ENCODE results near the gene MARVELD3.

The MARVELD3 gene

DNA sequence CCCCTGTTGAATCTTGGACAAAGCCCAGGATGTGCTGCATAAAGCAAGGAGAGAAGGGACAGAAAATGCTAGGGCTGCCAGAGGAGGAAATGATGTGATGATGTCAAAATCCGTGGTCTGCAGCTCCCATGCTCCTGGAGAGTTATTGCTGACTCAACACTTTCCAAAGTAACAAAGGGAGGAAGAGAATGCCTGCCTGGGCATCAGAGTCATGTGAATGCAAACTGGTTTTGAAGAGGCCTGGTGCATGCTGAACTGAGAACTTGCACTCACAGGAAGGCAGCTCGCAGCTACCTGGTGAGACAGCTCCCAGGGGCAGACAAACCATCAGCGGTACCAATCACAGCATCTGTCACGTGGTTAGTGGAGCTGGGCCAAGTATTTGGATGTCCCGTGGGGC, 2.8 kb downstream of the MARVELD3 start:
- no peak overlapping the region for H3K4me2 ChIP-seq (ENCODE audit: low read length)
- TF ChIP-seq EZH2 (IDR thresholded peaks at IDR 0.05; ENCODE audit: borderline replicate concordance, low read length) = no peak
- TF ChIP-seq, protein P1, sequence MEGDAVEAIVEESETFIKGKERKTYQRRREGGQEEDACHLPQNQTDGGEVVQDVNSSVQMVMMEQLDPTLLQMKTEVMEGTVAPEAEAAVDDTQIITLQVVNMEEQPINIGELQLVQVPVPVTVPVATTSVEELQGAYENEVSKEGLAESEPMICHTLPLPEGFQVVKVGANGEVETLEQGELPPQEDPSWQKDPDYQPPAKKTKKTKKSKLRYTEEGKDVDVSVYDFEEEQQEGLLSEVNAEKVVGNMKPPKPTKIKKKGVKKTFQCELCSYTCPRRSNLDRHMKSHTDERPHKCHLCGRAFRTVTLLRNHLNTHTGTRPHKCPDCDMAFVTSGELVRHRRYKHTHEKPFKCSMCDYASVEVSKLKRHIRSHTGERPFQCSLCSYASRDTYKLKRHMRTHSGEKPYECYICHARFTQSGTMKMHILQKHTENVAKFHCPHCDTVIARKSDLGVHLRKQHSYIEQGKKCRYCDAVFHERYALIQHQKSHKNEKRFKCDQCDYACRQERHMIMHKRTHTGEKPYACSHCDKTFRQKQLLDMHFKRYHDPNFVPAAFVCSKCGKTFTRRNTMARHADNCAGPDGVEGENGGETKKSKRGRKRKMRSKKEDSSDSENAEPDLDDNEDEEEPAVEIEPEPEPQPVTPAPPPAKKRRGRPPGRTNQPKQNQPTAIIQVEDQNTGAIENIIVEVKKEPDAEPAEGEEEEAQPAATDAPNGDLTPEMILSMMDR (IDR thresholded peaks at IDR 0.05; ENCODE audit: low read length) = no peak
- no peaks in the 10 kb centered on the region for H3K4me1 ChIP-seq (ENCODE audit: insufficient read depth, low read length, severe bottlenecking)
- H3K27ac ChIP-seq (ENCODE audit: low read depth, low read length, poor library complexity, severe bottlenecking) = no peak overlapping the region
- no peaks in the 10 kb centered on the region for H3K36me3 ChIP-seq (ENCODE audit: insufficient read depth, low read length)
- no peak overlapping the region for H3K4me3 ChIP-seq (ENCODE audit: low read depth, low read length, poor library complexity, severe bottlenecking)
- H3K9me3 ChIP-seq (ENCODE audit: low read length) = no peaks in the 10 kb centered on the region
- no peaks in the 10 kb centered on the region for H3K9me2 ChIP-seq (ENCODE audit: low read depth, low read length)
- H4K20me1 ChIP-seq (ENCODE audit: insufficient read depth, low read length) = no peaks in the 10 kb centered on the region
- no peaks in the 10 kb centered on the region for H3F3A ChIP-seq (ENCODE audit: insufficient read depth, low read length)
- H3K9ac ChIP-seq (ENCODE audit: low read length) = no peak overlapping the region
- H2AFZ ChIP-seq (ENCODE audit: low read length) = no peak overlapping the region
- H3K27me3 ChIP-seq (ENCODE audit: insufficient read depth, low read length) = no peaks in the 10 kb centered on the region
- H3K79me2 ChIP-seq (ENCODE audit: insufficient read depth, low read length) = no peaks in the 10 kb centered on the region

DNA sequence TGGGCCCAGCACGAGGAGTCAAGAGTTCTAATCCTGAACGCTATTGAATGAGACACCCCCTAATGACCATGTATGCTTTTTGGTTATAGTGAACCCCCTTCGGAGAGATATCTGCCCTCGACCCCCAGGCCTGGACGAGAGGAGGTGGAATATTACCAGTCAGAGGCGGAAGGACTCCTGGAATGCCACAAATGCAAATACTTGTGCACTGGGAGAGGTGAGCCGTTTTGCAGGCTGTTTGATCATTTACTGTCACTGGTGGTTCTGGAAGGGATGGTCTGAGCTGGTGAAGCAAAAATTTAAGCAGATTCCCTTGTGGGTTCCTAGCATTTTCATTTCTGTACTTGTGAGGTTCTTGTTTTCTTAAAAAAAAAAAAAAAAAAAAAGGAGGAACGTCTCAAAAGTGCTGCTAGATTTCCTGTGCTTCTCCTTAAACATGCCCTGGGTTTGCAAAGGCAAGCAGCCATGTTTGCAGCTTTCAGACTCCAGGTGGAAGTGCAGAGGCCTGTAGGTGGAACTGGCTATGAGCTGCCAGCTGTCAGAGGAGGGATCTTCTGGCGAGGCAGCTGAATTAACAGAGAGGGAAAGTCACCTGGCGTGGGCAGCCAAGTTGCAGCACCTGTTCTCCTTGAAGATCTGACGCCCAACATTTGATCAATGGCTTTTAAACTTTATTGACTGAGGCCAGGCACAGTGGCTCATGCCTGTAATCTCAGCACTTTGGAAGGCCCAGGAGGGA, 3.5 kb downstream of the MARVELD3 start:
- H3K4me1 ChIP-seq (ENCODE audit: insufficient read depth, low read length, severe bottlenecking) = no peaks in the 10 kb centered on the region
- no peaks in the 10 kb centered on the region for H3K9me2 ChIP-seq (ENCODE audit: low read depth, low read length)
- no peak overlapping the region for H3K4me2 ChIP-seq (ENCODE audit: low read length)
- TF ChIP-seq, protein P1 (IDR thresholded peaks at IDR 0.05; ENCODE audit: low read length) = no peak
- no peak for TF ChIP-seq EZH2 (IDR thresholded peaks at IDR 0.05; ENCODE audit: borderline replicate concordance, low read length)
- H3K27me3 ChIP-seq (ENCODE audit: insufficient read depth, low read length) = no peaks in the 10 kb centered on the region
- H3K9ac ChIP-seq (ENCODE audit: low read length) = no peak overlapping the region
- H3K27ac ChIP-seq (ENCODE audit: low read depth, low read length, poor library complexity, severe bottlenecking) = no peak overlapping the region
- H3K4me3 ChIP-seq (ENCODE audit: low read depth, low read length, poor library complexity, severe bottlenecking) = no peak overlapping the region
- H2AFZ ChIP-seq (ENCODE audit: low read length) = no peak overlapping the region
- H4K20me1 ChIP-seq (ENCODE audit: insufficient read depth, low read length) = no peaks in the 10 kb centered on the region
- H3K9me3 ChIP-seq (ENCODE audit: low read length) = no peaks in the 10 kb centered on the region
- no peaks in the 10 kb centered on the region for H3K79me2 ChIP-seq (ENCODE audit: insufficient read depth, low read length)
- no peaks in the 10 kb centered on the region for H3F3A ChIP-seq (ENCODE audit: insufficient read depth, low read length)
- H3K36me3 ChIP-seq (ENCODE audit: insufficient read depth, low read length) = no peaks in the 10 kb centered on the region

DNA sequence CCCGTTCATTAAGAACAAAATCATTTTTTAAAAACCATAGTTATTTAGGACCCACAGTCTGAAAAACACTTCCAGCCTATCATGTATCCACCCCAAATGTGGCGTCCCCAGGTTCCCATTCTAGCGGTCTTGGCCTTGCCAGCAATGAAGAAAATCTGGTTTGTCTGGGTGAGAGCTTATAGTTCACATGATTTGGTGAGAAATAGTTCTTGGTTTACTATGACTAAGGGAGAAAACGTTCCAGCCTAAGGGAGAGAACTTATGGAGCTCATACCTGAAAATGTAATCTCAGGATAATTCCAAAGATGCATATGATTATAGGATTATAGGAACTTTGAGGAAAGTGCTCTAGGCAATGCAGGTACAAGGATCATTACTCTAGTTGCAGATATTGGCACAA, 4.8 kb downstream of the MARVELD3 start:
- H4K20me1 ChIP-seq (ENCODE audit: insufficient read depth, low read length) = no peaks in the 10 kb centered on the region
- no peaks in the 10 kb centered on the region for H3K27me3 ChIP-seq (ENCODE audit: insufficient read depth, low read length)
- H3K4me2 ChIP-seq (ENCODE audit: low read length) = no peak overlapping the region

More for the DNA sequence above, 4.8 kb downstream of the MARVELD3 start:
- Histone ChIP-seq H3K4me1 (ENCODE audit: insufficient read depth, low read length, severe bottlenecking) (no peaks in the 10 kb centered on the region), H3K79me2 (ENCODE audit: insufficient read depth, low read length) (no peaks in the 10 kb centered on the region), H2AFZ (ENCODE audit: low read length) (no peak overlapping the region), H3K36me3 (ENCODE audit: insufficient read depth, low read length) (no peaks in the 10 kb centered on the region), H3K9me3 (ENCODE audit: low read length) (no peaks in the 10 kb centered on the region), H3K9ac (ENCODE audit: low read length) (no peak overlapping the region), H3K9me2 (ENCODE audit: low read depth, low read length) (no peaks in the 10 kb centered on the region), H3K27ac (ENCODE audit: low read depth, low read length, poor library complexity, severe bottlenecking) (no peak overlapping the region), H3K4me3 (ENCODE audit: low read depth, low read length, poor library complexity, severe bottlenecking) (no peak overlapping the region), H3F3A (ENCODE audit: insufficient read depth, low read length) (no peaks in the 10 kb centered on the region)
- TF ChIP-seq, protein P1 (IDR thresholded peaks at IDR 0.05; ENCODE audit: low read length) = no peak
- no peak for TF ChIP-seq EZH2 (IDR thresholded peaks at IDR 0.05; ENCODE audit: borderline replicate concordance, low read length)
